ENCODE results near the gene ADGRA3. TPM values are rescaled to one million over a fixed set of nuclear protein-coding genes. Genes with fewer than 3 reads are reported as not detected.

Gene ADGRA3
- total RNA-seq, 1 experiment from 2014 or later = 41.2 TPM

DNA sequence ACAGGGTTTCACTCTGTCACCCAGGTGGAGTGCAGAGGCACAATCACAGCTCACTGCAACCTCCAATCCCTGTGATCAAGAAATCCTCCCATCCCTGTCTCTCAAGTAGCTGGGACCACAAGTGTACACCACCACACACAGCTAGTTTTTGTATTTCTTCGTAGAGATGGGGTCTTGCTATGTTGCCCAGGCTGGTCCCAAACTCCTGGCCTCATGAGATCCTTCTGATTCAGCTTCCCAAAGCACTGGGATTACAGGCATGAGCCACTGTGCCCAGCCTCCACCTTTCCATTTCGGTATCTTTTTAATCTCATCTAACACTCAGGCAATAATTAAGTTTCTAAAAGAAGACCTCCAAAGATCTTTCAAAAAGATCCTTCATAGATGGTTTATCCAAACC lies 22.9 kb downstream of the ADGRA3 start:
- in situ Hi-C loops (cut with HindIII; ENCODE audit: low pct_unique_long_range_greater_than_20kb, low sequenced_read_pairs) = no loop called here
- Histone ChIP-seq H3K4me3 (ENCODE audit: low read depth in 2 of 2, low read length in 2 of 2) (no peak overlapping the region), H3K27me3 (ENCODE audit: control insufficient read depth, insufficient read depth, low read length) (no peaks in the 10 kb centered on the region), H3K27ac (ENCODE audit: low read length) (no peak overlapping the region; the same call in 1 of the 2 replicates), H3K4me1 (ENCODE audit: control insufficient read depth, insufficient read depth, low read length) (peaks cover 14% of the 10 kb centered on the region), H3K9me3 (ENCODE audit: control insufficient read depth, insufficient read depth, low read depth, low read length) (no peaks in the 10 kb centered on the region), H3K36me3 (ENCODE audit: control insufficient read depth, insufficient read depth, low read length) (no peaks in the 10 kb centered on the region)
- ChIA-PET CTCF (no interaction called here), POLR2A (no interaction called here)
- no peak for TF ChIP-seq SIN3A (IDR thresholded peaks at IDR 0.05; ENCODE audit: borderline replicate concordance, insufficient read depth, low read depth, low read length)
- TF ChIP-seq TCF7L2 (IDR thresholded peaks at IDR 0.05; ENCODE audit: low read depth, low read length) = no peak
- TF ChIP-seq, protein P1, sequence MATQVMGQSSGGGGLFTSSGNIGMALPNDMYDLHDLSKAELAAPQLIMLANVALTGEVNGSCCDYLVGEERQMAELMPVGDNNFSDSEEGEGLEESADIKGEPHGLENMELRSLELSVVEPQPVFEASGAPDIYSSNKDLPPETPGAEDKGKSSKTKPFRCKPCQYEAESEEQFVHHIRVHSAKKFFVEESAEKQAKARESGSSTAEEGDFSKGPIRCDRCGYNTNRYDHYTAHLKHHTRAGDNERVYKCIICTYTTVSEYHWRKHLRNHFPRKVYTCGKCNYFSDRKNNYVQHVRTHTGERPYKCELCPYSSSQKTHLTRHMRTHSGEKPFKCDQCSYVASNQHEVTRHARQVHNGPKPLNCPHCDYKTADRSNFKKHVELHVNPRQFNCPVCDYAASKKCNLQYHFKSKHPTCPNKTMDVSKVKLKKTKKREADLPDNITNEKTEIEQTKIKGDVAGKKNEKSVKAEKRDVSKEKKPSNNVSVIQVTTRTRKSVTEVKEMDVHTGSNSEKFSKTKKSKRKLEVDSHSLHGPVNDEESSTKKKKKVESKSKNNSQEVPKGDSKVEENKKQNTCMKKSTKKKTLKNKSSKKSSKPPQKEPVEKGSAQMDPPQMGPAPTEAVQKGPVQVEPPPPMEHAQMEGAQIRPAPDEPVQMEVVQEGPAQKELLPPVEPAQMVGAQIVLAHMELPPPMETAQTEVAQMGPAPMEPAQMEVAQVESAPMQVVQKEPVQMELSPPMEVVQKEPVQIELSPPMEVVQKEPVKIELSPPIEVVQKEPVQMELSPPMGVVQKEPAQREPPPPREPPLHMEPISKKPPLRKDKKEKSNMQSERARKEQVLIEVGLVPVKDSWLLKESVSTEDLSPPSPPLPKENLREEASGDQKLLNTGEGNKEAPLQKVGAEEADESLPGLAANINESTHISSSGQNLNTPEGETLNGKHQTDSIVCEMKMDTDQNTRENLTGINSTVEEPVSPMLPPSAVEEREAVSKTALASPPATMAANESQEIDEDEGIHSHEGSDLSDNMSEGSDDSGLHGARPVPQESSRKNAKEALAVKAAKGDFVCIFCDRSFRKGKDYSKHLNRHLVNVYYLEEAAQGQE (IDR thresholded peaks at IDR 0.05; ENCODE audit: insufficient read depth in 1 of 2, low read depth in 2 of 2, low read length in 1 of 2) = no peak
- TF ChIP-seq, protein P2, sequence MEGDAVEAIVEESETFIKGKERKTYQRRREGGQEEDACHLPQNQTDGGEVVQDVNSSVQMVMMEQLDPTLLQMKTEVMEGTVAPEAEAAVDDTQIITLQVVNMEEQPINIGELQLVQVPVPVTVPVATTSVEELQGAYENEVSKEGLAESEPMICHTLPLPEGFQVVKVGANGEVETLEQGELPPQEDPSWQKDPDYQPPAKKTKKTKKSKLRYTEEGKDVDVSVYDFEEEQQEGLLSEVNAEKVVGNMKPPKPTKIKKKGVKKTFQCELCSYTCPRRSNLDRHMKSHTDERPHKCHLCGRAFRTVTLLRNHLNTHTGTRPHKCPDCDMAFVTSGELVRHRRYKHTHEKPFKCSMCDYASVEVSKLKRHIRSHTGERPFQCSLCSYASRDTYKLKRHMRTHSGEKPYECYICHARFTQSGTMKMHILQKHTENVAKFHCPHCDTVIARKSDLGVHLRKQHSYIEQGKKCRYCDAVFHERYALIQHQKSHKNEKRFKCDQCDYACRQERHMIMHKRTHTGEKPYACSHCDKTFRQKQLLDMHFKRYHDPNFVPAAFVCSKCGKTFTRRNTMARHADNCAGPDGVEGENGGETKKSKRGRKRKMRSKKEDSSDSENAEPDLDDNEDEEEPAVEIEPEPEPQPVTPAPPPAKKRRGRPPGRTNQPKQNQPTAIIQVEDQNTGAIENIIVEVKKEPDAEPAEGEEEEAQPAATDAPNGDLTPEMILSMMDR (IDR thresholded peaks at IDR 0.05) = no peak
- TF ChIP-seq POLR2AphosphoS5 (IDR thresholded peaks at IDR 0.05; ENCODE audit: low read depth, low read length) = no peak
- DNase-seq (ENCODE audit: low read depth, low spot score) (no peak), ATAC-seq (no peak)
- BruUV-seq (replicated peaks) = no TSS peak
- intact Hi-C loops (cut with micrococcal nuclease; ENCODE audit: unreplicated experiment) = no loop called here

DNA sequence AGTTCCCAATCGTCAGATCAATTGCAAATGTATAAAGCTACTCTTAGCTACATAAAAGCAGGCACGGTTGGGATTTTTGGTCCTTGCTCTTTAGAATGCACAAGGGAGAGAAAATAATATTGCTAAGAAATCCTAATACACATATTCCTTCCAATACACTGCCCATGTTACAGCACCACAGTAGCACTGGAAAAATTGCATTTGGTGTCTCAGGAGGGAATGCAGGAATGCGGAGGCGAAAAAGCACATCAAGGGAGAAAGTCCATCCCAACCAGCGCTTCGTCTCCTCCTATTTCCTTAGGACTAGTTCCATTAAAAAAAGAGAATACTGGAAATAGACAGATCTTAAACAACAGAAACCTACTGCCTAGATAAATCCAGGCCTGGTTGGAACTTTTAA lies 23.9 kb downstream of the ADGRA3 start:
- CTCF ChIA-PET = no interaction called here
- H3K36me3 ChIP-seq (ENCODE audit: control insufficient read depth, insufficient read depth, low read length) = no peaks in the 10 kb centered on the region
- ATAC-seq (no peak), DNase-seq (ENCODE audit: low read depth, low spot score) (no peak)
- H3K27ac ChIP-seq (ENCODE audit: low read length) = no peak overlapping the region; the same call in 1 of the 2 replicates
- no peaks in the 10 kb centered on the region for H3K9me3 ChIP-seq (ENCODE audit: control insufficient read depth, insufficient read depth, low read depth, low read length)
- in situ Hi-C loops (cut with HindIII; ENCODE audit: low pct_unique_long_range_greater_than_20kb, low sequenced_read_pairs) (no loop called here), intact Hi-C loops (cut with micrococcal nuclease; ENCODE audit: unreplicated experiment) (no loop called here)
- H3K4me3 ChIP-seq (ENCODE audit: low read depth in 2 of 2, low read length in 2 of 2) = no peak overlapping the region
- H3K27me3 ChIP-seq (ENCODE audit: control insufficient read depth, insufficient read depth, low read length) = no peaks in the 10 kb centered on the region
- POLR2A ChIA-PET = no interaction called here
- no peak for TF ChIP-seq POLR2AphosphoS5 (IDR thresholded peaks at IDR 0.05; ENCODE audit: low read depth, low read length)
- no peak for TF ChIP-seq SIN3A (IDR thresholded peaks at IDR 0.05; ENCODE audit: borderline replicate concordance, insufficient read depth, low read depth, low read length)
- no peak for TF ChIP-seq TCF7L2 (IDR thresholded peaks at IDR 0.05; ENCODE audit: low read depth, low read length)
- TF ChIP-seq, protein P2 (IDR thresholded peaks at IDR 0.05) = no peak
- TF ChIP-seq, protein P1 (IDR thresholded peaks at IDR 0.05; ENCODE audit: insufficient read depth in 1 of 2, low read depth in 2 of 2, low read length in 1 of 2) = no peak
- peaks cover 15% of the 10 kb centered on the region for H3K4me1 ChIP-seq (ENCODE audit: control insufficient read depth, insufficient read depth, low read length)
- no TSS peak for BruUV-seq (replicated peaks)
